SK-N-SH treated with all-trans-retinoic acid at 6 μM for 48 hours (cell line): ENCODE measurements around the gene YWHAE.

Experiments
- ARNTL ChIP-seq: fragments of 450-650 bp; formaldehyde crosslinking; IDR thresholded peaks from 2 replicates; pipeline ENCODE4 v1.5.0; 2020; ENCODE audit warnings: low read depth, mild to moderate bottlenecking, moderate library complexity, borderline replicate concordance
- BACH2 ChIP-seq: fragments of 250-450 bp; sonication (Bioruptor Pico); IDR thresholded peaks from 2 replicates; pipeline ENCODE4 v1.9.0; 2021; ENCODE audit warnings: mild to moderate bottlenecking, borderline replicate concordance
- CREB5 ChIP-seq: fragments of 250-450 bp; sonication (Bioruptor Pico); IDR thresholded peaks from 2 replicates; pipeline ENCODE4 v1.5.1; 2020; ENCODE audit warnings: low read depth, mild to moderate bottlenecking, moderate library complexity
- CSDC2 ChIP-seq: fragments of 250-450 bp; sonication (Bioruptor Pico); IDR thresholded peaks from 2 replicates; pipeline ENCODE4 v1.5.0; 2020; ENCODE audit warnings: mild to moderate bottlenecking, moderate library complexity
- POU6F1 ChIP-seq: fragments of 250-450 bp; sonication (Bioruptor Pico); IDR thresholded peaks from 2 replicates; pipeline ENCODE4 v1.8.0; 2021; ENCODE audit warnings: low read depth, mild to moderate bottlenecking, moderate library complexity, borderline replicate concordance
- RARB ChIP-seq: fragments of 250-450 bp; sonication (Bioruptor Pico); IDR thresholded peaks from 2 replicates; pipeline ENCODE4 v1.8.0; 2021; ENCODE audit warnings: mild to moderate bottlenecking, moderate library complexity
- TCF4 ChIP-seq: fragments of 250-450 bp; sonication (Bioruptor Pico); IDR thresholded peaks from 2 replicates; pipeline ENCODE4 v1.8.0; 2021; ENCODE audit warnings: mild to moderate bottlenecking, moderate library complexity, borderline replicate concordance
- ZC3H10 ChIP-seq: fragments of 250-450 bp; sonication (Bioruptor Pico); IDR thresholded peaks from 2 replicates; pipeline ENCODE4 v1.5.1; 2021; ENCODE audit warnings: mild to moderate bottlenecking, moderate library complexity
- ZFP3 ChIP-seq: fragments of 250-450 bp; sonication (Bioruptor Pico); IDR thresholded peaks from 2 replicates; pipeline ENCODE4 v1.5.0; 2020; ENCODE audit warnings: mild to moderate bottlenecking, moderate library complexity
- ZNF565 ChIP-seq: fragments of 450-650 bp; formaldehyde crosslinking; conservative IDR thresholded peaks from 2 replicates; pipeline ENCODE4 v1.5.0; 2020; ENCODE audit warnings: low read depth, mild to moderate bottlenecking, moderate library complexity
- ZNF70 ChIP-seq: fragments of 450-650 bp; formaldehyde crosslinking; IDR thresholded peaks from 2 replicates; pipeline ENCODE4 v1.5.0; 2020; ENCODE audit warnings: mild to moderate bottlenecking, moderate library complexity
- TF ChIP-seq, protein P1 (sequence below): fragments of 250-450 bp; sonication (Bioruptor Pico); IDR thresholded peaks from 2 replicates; pipeline ENCODE4 v1.8.0; 2020; ENCODE audit warnings: mild to moderate bottlenecking, moderate library complexity, borderline replicate concordance
- TF ChIP-seq, protein P2 (sequence below): fragments of 250-450 bp; sonication (Bioruptor Pico); IDR thresholded peaks from 2 replicates; pipeline ENCODE4 v1.5.0; 2020; ENCODE audit warnings: mild to moderate bottlenecking, moderate library complexity

DNA sequence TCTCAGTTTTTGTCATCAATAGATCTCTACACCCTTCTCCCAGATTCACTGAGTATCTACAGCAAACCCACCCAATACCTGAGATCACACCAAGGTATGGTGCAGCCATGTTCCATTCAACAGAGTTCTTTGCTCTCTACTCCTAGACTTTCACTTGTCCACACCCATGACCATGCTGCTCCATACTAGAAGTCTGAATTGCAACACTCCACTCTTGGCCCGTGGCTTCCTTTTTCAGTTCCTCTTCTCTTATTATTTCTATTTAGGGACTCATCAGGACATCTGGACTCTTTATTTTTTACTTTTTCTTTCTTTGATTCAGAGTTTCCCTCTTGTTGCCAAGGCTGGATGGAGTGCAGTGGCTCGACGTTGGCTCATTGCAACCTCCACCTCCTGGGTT lies 37.1 kb downstream of the YWHAE start:
- TF ChIP-seq, protein P1, sequence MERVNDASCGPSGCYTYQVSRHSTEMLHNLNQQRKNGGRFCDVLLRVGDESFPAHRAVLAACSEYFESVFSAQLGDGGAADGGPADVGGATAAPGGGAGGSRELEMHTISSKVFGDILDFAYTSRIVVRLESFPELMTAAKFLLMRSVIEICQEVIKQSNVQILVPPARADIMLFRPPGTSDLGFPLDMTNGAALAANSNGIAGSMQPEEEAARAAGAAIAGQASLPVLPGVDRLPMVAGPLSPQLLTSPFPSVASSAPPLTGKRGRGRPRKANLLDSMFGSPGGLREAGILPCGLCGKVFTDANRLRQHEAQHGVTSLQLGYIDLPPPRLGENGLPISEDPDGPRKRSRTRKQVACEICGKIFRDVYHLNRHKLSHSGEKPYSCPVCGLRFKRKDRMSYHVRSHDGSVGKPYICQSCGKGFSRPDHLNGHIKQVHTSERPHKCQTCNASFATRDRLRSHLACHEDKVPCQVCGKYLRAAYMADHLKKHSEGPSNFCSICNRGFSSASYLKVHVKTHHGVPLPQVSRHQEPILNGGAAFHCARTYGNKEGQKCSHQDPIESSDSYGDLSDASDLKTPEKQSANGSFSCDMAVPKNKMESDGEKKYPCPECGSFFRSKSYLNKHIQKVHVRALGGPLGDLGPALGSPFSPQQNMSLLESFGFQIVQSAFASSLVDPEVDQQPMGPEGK (CRISPR knock-in tag): no peak
- TF ChIP-seq POU6F1 (CRISPR knock-in tag) (no peak), ZNF70 (CRISPR knock-in tag) (no peak), ZC3H10 (CRISPR knock-in tag) (no peak), CREB5 (CRISPR knock-in tag) (no peak), CSDC2 (CRISPR knock-in tag) (no peak), ARNTL (no peak), RARB (CRISPR knock-in tag) (no peak), ZNF565 (no peak), BACH2 (CRISPR knock-in tag) (no peak), TCF4 (no peak), ZFP3 (no peak)
- TF ChIP-seq, protein P2, sequence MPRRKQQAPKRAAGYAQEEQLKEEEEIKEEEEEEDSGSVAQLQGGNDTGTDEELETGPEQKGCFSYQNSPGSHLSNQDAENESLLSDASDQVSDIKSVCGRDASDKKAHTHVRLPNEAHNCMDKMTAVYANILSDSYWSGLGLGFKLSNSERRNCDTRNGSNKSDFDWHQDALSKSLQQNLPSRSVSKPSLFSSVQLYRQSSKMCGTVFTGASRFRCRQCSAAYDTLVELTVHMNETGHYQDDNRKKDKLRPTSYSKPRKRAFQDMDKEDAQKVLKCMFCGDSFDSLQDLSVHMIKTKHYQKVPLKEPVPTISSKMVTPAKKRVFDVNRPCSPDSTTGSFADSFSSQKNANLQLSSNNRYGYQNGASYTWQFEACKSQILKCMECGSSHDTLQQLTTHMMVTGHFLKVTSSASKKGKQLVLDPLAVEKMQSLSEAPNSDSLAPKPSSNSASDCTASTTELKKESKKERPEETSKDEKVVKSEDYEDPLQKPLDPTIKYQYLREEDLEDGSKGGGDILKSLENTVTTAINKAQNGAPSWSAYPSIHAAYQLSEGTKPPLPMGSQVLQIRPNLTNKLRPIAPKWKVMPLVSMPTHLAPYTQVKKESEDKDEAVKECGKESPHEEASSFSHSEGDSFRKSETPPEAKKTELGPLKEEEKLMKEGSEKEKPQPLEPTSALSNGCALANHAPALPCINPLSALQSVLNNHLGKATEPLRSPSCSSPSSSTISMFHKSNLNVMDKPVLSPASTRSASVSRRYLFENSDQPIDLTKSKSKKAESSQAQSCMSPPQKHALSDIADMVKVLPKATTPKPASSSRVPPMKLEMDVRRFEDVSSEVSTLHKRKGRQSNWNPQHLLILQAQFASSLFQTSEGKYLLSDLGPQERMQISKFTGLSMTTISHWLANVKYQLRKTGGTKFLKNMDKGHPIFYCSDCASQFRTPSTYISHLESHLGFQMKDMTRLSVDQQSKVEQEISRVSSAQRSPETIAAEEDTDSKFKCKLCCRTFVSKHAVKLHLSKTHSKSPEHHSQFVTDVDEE (CRISPR knock-in tag): no peak
